Measurements from ENCODE around the gene OR8J1.

DNA sequence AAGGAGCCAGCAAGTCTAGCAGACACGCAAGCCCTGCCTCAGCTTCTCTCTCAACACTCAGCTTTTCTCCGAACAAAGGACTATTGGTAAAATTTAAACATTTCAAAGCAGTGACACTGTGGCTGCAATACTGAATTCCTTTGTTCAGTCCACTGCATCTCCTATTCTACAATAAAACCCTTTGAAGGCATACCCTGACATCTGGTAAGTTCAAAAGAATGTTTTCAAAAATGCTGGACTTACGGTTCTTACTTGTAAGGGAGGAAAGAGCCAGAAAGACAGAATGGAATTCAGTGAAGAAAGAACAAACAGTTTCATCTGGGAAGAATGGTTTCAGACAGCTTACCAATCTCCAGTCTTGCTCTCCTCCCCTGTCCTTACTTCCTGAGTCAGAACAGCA is 20.9 kb upstream of the OR8J1 start:
- TF ChIP-seq POLR2AphosphoS5 (IDR thresholded peaks at IDR 0.05; ENCODE audit: borderline replicate concordance, low read depth, low read length): no peak
- no peak for TF ChIP-seq EZH2 (IDR thresholded peaks at IDR 0.05)

Data from SK-N-MC (cell line).